ENCODE data around the gene CSNK2A3.

- no peak for TF ChIP-seq E2F4 (CRISPR knock-in tag; IDR thresholded peaks at IDR 0.05; ENCODE audit: borderline replicate concordance, low read depth)
- TF ChIP-seq ZNF232 (CRISPR knock-in tag; IDR thresholded peaks at IDR 0.05) = no peak
- TF ChIP-seq CREM (CRISPR knock-in tag; IDR thresholded peaks at IDR 0.05) = no peak
- no peak for TF ChIP-seq CTCF (IDR thresholded peaks at IDR 0.05)
- no peak for TF ChIP-seq IRF2 (CRISPR knock-in tag; IDR thresholded peaks at IDR 0.05; ENCODE audit: borderline replicate concordance, low read depth)
- no peak for TF ChIP-seq ESRRA (CRISPR knock-in tag; IDR thresholded peaks at IDR 0.05; ENCODE audit: borderline replicate concordance)
- TF ChIP-seq ZNF121 (CRISPR knock-in tag; IDR thresholded peaks at IDR 0.05) = no peak
- TF ChIP-seq FOXP1 (CRISPR knock-in tag; IDR thresholded peaks at IDR 0.05; ENCODE audit: borderline replicate concordance) = no peak
- TF ChIP-seq, protein P1, sequence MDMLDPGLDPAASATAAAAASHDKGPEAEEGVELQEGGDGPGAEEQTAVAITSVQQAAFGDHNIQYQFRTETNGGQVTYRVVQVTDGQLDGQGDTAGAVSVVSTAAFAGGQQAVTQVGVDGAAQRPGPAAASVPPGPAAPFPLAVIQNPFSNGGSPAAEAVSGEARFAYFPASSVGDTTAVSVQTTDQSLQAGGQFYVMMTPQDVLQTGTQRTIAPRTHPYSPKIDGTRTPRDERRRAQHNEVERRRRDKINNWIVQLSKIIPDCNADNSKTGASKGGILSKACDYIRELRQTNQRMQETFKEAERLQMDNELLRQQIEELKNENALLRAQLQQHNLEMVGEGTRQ (CRISPR knock-in tag; IDR thresholded peaks at IDR 0.05) = no peak
- TF ChIP-seq NR2C2 (CRISPR knock-in tag; IDR thresholded peaks at IDR 0.05) = no peak
- TF ChIP-seq CREB1 (CRISPR knock-in tag; IDR thresholded peaks at IDR 0.05) = no peak
- no peak for TF ChIP-seq JUN (CRISPR knock-in tag; IDR thresholded peaks at IDR 0.05)
- TF ChIP-seq GRHL2 (CRISPR knock-in tag; IDR thresholded peaks at IDR 0.05; ENCODE audit: insufficient replicate concordance, severe bottlenecking) = no peak
Observed at GRCh38 chr11:11387622-11388305, 34.7 kb upstream of the CSNK2A3 start.
